Left lung (tissue), 10 donors: ENCODE measurements around the gene PTGDS. TPM values are rescaled to one million over a fixed set of nuclear protein-coding genes. Genes with fewer than 3 reads are reported as not detected.
A peak's percentile ranks its signal among the peaks of the same experiment; 100 is the strongest.

Experiments used
- ATAC-seq: fragments of 200-7000 bp; cut with Tn5 transposase; one replicate; pipeline ENCODE4 v1.9.1; 2020; ENCODE audit warnings: moderate library complexity
- DNase-seq, 4 donors: peaks; one replicate each; pipeline ENCODE4 v3.0.0-alpha.2; 2013 to 2020
- H3K27ac ChIP-seq, 2 donors: fragments of 200-600 bp; sonication (generic) in 1 of 2; one replicate each; pipeline versions ENCODE4 v1.5.0 to v1.8.0; 2020 to 2021
- H3K27me3 ChIP-seq, 2 donors: fragments of 200-600 bp; sonication (generic) in 1 of 2; one replicate each; pipeline versions ENCODE4 v1.5.0 to v1.8.0; 2020 to 2021
- H3K36me3 ChIP-seq, 2 donors: fragments of 200-600 bp; sonication (generic) in 1 of 2; one replicate each; pipeline versions ENCODE4 v1.5.0 to v1.8.0; 2020 to 2021
- H3K4me1 ChIP-seq, 2 donors: fragments of 200-600 bp; one replicate each; pipeline ENCODE4 v1.8.0; 2021
- H3K4me3 ChIP-seq, 2 donors: fragments of 200-600 bp; sonication (generic) in 1 of 2; one replicate each; pipeline versions ENCODE4 v1.5.0 to v1.8.0; 2020 to 2021; ENCODE audit warnings: mild to moderate bottlenecking in 1 of 2
- H3K9me3 ChIP-seq, 2 donors: fragments of 200-600 bp; sonication (generic) in 1 of 2; one replicate each; pipeline versions ENCODE4 v1.5.0 to v1.8.0; 2020 to 2021
- intact Hi-C, 2 donors: fragments of 100-400 bp; cut with DNase I; formaldehyde crosslinking; loops; one replicate each; pipeline versions ENCODE4 v1.11.2 to v1.14.2; 2022
- polyA plus RNA-seq, 6 donors: library from polyadenylated mRNA; unstranded; fragments of 120-200 nt; gene quantifications; one replicate each; pipeline ENCODE4 v1.2.1, GENCODE V29; 2013; ENCODE audit not compliant: insufficient read length in 6 of 6
- total RNA-seq, 2 donors: library from RNA; stranded (reverse); fragmentation: NEBNext Ultra II Directional; extraction: Animal tissue kit (Norgen Biotek cat#: 25700); gene quantifications; one replicate each; pipeline ENCODE4 v1.2.1, GENCODE V29; 2021
- TF ChIP-seq, protein P1 (sequence below), 2 donors: fragments of 200-600 bp; sonication (generic) in 1 of 2; IDR thresholded peaks; one replicate each; pipeline versions ENCODE4 v1.5.0 to v1.8.0; 2021; ENCODE audit warnings: antibody characterized with exemption in 2 of 2
- donor health status: DM: no; HTN: yes; CAD: no.
- donor health status: DM: no; HTN: no; CAD: no.

The PTGDS gene
- total and polyA plus RNA-seq, 8 donors, result 23.7 to 137 (median 37.7) TPM

DNA sequence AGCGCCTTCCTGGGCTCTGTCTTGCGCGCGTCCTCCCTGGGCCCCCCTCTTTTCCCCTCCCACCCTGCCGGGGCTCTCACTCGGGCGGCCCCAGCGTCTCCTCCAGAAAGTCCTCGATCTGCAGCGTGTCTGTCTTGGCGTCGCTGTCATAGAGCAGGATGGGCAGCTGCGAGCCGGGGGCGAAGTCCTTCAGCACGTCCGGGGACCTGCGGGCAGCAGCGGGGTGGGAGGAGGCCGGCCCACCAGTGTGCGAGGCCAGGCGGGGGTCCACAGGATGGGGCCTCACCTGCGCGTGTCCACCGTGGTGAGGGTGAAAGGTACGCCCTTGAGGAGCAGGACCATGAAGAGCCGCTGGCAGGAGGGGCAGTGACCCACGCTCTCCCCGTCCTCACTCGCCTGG is 18.1 kb downstream of the PTGDS start:
- no peak for DNase-seq
- Histone ChIP-seq H3K9me3 (peaks cover 0 to 3% of the 10 kb centered on the region in 2 donors), H3K27me3 (peaks cover 0 to 32% of the 10 kb centered on the region in 2 donors), H3K4me3 (peak overlapping the region in 1 of 2 donors; percentile 26), H3K27ac (no peak overlapping the region), H3K36me3 (peaks cover 0 to 19% of the 10 kb centered on the region in 2 donors), H3K4me1 (peaks cover 27 to 78% of the 10 kb centered on the region in 2 donors)
- no peak for ATAC-seq
- intact Hi-C loops, result no loop called here
- TF ChIP-seq, protein P1, sequence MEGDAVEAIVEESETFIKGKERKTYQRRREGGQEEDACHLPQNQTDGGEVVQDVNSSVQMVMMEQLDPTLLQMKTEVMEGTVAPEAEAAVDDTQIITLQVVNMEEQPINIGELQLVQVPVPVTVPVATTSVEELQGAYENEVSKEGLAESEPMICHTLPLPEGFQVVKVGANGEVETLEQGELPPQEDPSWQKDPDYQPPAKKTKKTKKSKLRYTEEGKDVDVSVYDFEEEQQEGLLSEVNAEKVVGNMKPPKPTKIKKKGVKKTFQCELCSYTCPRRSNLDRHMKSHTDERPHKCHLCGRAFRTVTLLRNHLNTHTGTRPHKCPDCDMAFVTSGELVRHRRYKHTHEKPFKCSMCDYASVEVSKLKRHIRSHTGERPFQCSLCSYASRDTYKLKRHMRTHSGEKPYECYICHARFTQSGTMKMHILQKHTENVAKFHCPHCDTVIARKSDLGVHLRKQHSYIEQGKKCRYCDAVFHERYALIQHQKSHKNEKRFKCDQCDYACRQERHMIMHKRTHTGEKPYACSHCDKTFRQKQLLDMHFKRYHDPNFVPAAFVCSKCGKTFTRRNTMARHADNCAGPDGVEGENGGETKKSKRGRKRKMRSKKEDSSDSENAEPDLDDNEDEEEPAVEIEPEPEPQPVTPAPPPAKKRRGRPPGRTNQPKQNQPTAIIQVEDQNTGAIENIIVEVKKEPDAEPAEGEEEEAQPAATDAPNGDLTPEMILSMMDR (IDR thresholded peaks at IDR 0.05), result no peak

DNA sequence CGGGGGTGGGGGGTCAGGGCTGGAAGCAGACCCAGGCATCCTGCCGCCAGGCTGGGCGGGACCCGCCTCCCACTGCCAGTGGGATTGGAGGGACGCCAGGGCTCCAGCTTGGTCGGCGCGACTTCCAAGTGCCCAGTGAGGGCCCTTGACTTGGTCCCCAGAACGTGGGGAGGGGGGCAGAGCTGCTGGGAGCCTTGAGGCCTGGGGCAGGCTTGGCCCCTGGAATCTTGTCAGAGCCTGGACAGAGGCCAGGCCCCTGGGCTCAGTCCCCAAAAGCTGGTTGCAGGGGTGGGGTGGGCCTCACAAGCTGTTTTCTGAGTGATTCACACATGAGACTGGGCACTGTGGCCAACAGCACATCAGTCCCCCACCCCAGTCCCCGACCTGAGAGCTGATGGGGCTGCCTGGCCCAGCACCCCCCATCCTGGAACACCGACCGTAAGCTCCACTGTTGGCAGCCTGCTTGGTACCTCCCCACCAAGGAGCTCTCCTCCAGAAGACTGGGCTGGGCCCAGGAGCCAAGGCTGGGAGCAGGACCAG is 18.5 kb downstream of the PTGDS start:
- TF ChIP-seq, protein P1 (IDR thresholded peaks at IDR 0.05), result no peak
- Histone ChIP-seq H3K27ac (peak overlapping the region; percentile 33 to 69), H3K4me1 (peaks cover 27 to 83% of the 10 kb centered on the region in 2 donors), H3K36me3 (peaks cover 0 to 19% of the 10 kb centered on the region in 2 donors), H3K27me3 (peaks cover 0 to 32% of the 10 kb centered on the region in 2 donors), H3K9me3 (no peaks in the 10 kb centered on the region), H3K4me3 (peak overlapping the region; percentile 20 to 26)
- ATAC-seq (peak; percentile 44), DNase-seq (peak; percentile 57 to 90 (median 86))
- intact Hi-C loops, result no loop called here

DNA sequence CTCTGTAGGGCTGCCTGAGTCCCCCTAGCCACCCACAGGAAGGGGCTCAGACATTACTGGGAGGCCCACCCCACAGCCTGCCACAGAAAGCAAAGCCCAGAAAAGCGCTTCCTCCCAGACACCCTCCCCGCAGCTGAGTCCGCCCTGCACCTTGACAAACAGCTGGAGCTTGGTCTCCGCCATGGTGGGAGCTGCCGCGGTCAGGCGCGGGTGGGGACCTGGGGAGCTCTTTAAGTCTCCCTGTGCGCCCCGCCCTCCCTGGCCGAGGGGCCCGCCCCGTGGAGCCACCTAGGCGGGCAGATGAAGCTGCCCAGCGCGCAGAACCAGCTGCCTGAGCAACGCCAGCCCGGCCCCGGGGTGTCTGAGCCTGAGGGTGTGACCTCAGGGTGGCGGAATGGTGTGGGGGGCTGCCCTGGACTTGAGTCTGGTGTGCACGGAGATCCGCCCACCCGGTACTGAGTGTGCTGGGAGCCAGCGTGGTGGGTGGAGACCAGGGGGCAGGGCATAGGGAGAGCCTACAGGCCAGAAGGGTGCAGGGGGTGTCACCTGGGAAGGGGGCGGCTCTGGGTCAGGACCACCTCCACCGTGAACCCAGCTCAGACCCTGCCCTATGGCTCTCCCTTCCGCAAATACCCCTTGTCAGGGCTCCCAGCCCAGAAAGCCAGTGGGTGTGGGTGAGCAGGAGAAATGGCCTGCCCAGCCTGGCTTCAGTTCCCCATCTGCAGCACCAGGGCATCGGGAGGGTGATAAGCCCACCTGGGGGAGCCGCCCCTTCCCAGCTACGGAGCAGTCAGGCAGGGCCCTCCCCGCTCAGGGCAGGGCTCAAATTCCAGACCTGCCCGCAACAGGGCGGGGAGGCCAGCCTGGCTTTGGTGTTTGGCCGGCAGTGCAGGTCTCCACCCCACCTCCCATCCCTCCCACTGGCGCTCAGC is 19.3 kb downstream of the PTGDS start, which contains the start of gene CLIC3:
TSS of gene CLIC3 (minus strand) at position 208 of the 932 bp plus-strand sequence. CDS start at position 183, 25 bp downstream.
- TF ChIP-seq, protein P1 (IDR thresholded peaks at IDR 0.05), result no peak
- Histone ChIP-seq H3K9me3 (no peaks in the 10 kb centered on the region), H3K36me3 (peaks cover 0 to 19% of the 10 kb centered on the region in 2 donors), H3K27ac (peak within 1 kb of the TSS; percentile 33 to 69), H3K4me1 (peaks cover 27 to 90% of the 10 kb centered on the region in 2 donors), H3K27me3 (peaks cover 0 to 32% of the 10 kb centered on the region in 2 donors), H3K4me3 (peak within 1 kb of the TSS; percentile 20 to 26)
- intact Hi-C loops, result no loop called here
- ATAC-seq (peak; percentile 66), DNase-seq (peak in 3 of 4 donors; percentile 53 to 93 (median 78))

DNA sequence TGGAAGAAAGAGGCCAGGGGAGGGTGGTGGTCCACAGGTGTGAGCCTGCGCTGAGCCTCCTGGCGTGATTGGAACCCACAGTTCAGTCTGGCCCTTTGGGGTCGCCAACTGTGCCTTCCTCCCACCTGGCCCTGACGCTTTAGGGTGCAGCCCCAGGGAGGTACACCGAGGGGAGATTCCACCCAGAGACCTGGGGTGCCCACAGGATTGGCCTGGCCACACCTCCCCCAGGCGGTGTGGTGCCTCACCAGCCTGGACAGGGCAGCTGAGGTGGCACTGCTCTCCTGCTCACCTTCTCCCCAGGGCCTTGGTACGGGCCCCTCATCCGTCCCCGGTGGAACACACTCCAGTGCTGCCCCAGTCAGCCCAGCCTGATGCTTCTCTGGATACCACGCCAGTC is 20.1 kb downstream of the PTGDS start:
- TF ChIP-seq, protein P1 (IDR thresholded peaks at IDR 0.05), result no peak
- DNase-seq (no peak), ATAC-seq (no peak)
- H3K27ac ChIP-seq, result peak overlapping the region; percentile 33 to 69
- H3K4me3 ChIP-seq, result peak overlapping the region in 1 of 2 donors; percentile 26
- intact Hi-C loops, result no loop called here
- H3K9me3 ChIP-seq, result no peaks in the 10 kb centered on the region
- H3K4me1 ChIP-seq, result peaks cover 27 to 90% of the 10 kb centered on the region in 2 donors
- peaks cover 0 to 32% of the 10 kb centered on the region in 2 donors for H3K27me3 ChIP-seq
- H3K36me3 ChIP-seq, result peaks cover 0 to 19% of the 10 kb centered on the region in 2 donors

DNA sequence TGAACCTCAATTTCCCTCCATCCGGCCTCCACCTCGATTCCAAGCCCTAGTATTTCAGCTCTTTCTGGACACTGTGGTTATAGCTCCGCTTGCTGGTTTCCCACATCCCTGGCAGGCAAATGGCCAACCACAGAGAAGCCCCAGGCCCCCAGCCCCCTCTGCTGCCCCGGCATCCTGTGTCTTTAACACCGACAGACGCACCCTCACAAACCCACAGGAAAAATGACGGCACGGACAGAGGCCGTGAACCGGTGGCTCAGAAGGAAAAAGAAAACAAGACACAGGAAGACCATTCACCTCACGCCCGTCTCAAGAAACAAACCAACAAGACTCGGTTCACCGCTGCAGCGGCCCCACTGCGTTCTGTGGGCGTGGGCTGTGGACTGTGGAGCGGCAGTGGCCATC is 20.5 kb downstream of the PTGDS start:
- DNase-seq (no peak), ATAC-seq (no peak)
- TF ChIP-seq, protein P1 (IDR thresholded peaks at IDR 0.05), result no peak
- H3K4me1 ChIP-seq, result peaks cover 23 to 87% of the 10 kb centered on the region in 2 donors
- H3K9me3 ChIP-seq, result no peaks in the 10 kb centered on the region
- H3K27ac ChIP-seq, result peak overlapping the region; percentile 33 to 69
- peaks cover 0 to 32% of the 10 kb centered on the region in 2 donors for H3K27me3 ChIP-seq
- H3K36me3 ChIP-seq, result peaks cover 0 to 19% of the 10 kb centered on the region in 2 donors
- intact Hi-C loops, result no loop called here
- H3K4me3 ChIP-seq, result no peak overlapping the region
